MCF 10A (cell line): ENCODE measurements around the gene SERPINC1. TPM values are rescaled to one million over a fixed set of nuclear protein-coding genes. Genes with fewer than 3 reads are reported as not detected.
"Not testable (repeated sequence)": the region's sequence is repeated elsewhere in the genome, so short reads cannot be mapped to it uniquely, and the experiment has no call there.

Experiments
- BruUV-seq: library from RNA; stranded (reverse); fragments of 400-500 nt; replicated peaks from 2 replicates; lab custom pipeline; 2021; lab: Mats Ljungman, UMichigan
- CTCF ChIA-PET: fragments of 300-600 bp; sonication (Branson Sonifier 250); formaldehyde crosslinking; extraction: SDS; loops from one replicate; lab custom pipeline; 2021; ENCODE audit warnings: antibody characterized with exemption, inconsistent platforms; lab: Yijun Ruan, JAX
- POLR2A ChIA-PET: fragments of 300-600, 350-650 bp; sonication (Branson Sonifier 250); formaldehyde crosslinking; extraction: SDS; loops from one replicate; lab custom pipeline; 2020; ENCODE audit warnings: antibody characterized with exemption, inconsistent platforms; lab: Yijun Ruan, JAX
- DNase-seq: peaks from one replicate; pipeline ENCODE4 v3.0.0-alpha.2; 2018; ENCODE audit not compliant: unreplicated experiment
- H3K27ac Mint-ChIP-seq: one replicate; pipeline ENCODE4 v1.8.0; 2022; ENCODE audit warnings: mild to moderate bottlenecking, low read depth, mixed read lengths; ENCODE audit not compliant: unreplicated experiment
- H3K27me3 Mint-ChIP-seq: one replicate; pipeline ENCODE4 v1.8.0; 2022; ENCODE audit warnings: mixed read lengths; ENCODE audit not compliant: insufficient read depth, unreplicated experiment
- H3K36me3 Mint-ChIP-seq: one replicate; pipeline ENCODE4 v1.8.0; 2022; ENCODE audit warnings: mild to moderate bottlenecking, moderate library complexity, mixed read lengths; ENCODE audit not compliant: insufficient read depth, unreplicated experiment
- H3K4me1 Mint-ChIP-seq: one replicate; pipeline ENCODE4 v1.8.0; 2022; ENCODE audit warnings: mixed read lengths; ENCODE audit not compliant: insufficient read depth, unreplicated experiment
- H3K4me3 Mint-ChIP-seq: one replicate; pipeline ENCODE4 v1.8.0; 2022; ENCODE audit warnings: mild to moderate bottlenecking, moderate library complexity, mixed read lengths; ENCODE audit not compliant: unreplicated experiment
- H3K9me3 Mint-ChIP-seq: one replicate; pipeline ENCODE4 v1.8.0; 2022; ENCODE audit warnings: mixed read lengths; ENCODE audit not compliant: unreplicated experiment
- intact Hi-C: fragments of 100-400 bp; cut with micrococcal nuclease; formaldehyde crosslinking; loops from 2 replicates; pipeline ENCODE4 v1.14.1; 2022
- total RNA-seq: library from RNA; stranded (reverse); gene quantifications from 2 replicates; pipeline ENCODE4 v1.2.3, GENCODE V29; 2022
- TF ChIP-seq, protein P1 (sequence below): fragments of 200-600 bp; IDR thresholded peaks from one replicate; pipeline ENCODE4 v1.8.0; 2022; ENCODE audit warnings: antibody characterized with exemption, mild to moderate bottlenecking; ENCODE audit not compliant: unreplicated experiment

Gene SERPINC1
- total RNA-seq, 1 experiment from 2014 or later = not detected

GRCh38 chr1:173862769-173863223 lies 54.3 kb downstream of the SERPINC1 start:
- intact Hi-C loops = no loop called here
- peak; percentile 49 for DNase-seq
- CTCF ChIA-PET = interaction anchor here (0.5 to 3.2 kb wide), 6 partner anchors 11 to 443 kb away, joined by 3 to 9 read pairs (median 4); no protein-coding TSS in a partner anchor
- Mint-ChIP-seq H3K4me1 (peaks cover 34% of the 10 kb centered on the region), H3K36me3 (peaks cover 96% of the 10 kb centered on the region), H3K27ac (peak overlapping the region; percentile 96), H3K9me3 (no peaks in the 10 kb centered on the region), H3K27me3 (no peaks in the 10 kb centered on the region), H3K4me3 (peak overlapping the region; percentile 14)
- POLR2A ChIA-PET = interaction anchor here (0.6 to 7.7 kb wide), 10 partner anchors 8 to 1127 kb away, joined by 3 to 118 read pairs (median 4); partner anchors contain the start of genes CENPL, DARS2 and PRDX6
- TF ChIP-seq, protein P1, sequence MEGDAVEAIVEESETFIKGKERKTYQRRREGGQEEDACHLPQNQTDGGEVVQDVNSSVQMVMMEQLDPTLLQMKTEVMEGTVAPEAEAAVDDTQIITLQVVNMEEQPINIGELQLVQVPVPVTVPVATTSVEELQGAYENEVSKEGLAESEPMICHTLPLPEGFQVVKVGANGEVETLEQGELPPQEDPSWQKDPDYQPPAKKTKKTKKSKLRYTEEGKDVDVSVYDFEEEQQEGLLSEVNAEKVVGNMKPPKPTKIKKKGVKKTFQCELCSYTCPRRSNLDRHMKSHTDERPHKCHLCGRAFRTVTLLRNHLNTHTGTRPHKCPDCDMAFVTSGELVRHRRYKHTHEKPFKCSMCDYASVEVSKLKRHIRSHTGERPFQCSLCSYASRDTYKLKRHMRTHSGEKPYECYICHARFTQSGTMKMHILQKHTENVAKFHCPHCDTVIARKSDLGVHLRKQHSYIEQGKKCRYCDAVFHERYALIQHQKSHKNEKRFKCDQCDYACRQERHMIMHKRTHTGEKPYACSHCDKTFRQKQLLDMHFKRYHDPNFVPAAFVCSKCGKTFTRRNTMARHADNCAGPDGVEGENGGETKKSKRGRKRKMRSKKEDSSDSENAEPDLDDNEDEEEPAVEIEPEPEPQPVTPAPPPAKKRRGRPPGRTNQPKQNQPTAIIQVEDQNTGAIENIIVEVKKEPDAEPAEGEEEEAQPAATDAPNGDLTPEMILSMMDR = no peak
- BruUV-seq = no TSS peak

DNA sequence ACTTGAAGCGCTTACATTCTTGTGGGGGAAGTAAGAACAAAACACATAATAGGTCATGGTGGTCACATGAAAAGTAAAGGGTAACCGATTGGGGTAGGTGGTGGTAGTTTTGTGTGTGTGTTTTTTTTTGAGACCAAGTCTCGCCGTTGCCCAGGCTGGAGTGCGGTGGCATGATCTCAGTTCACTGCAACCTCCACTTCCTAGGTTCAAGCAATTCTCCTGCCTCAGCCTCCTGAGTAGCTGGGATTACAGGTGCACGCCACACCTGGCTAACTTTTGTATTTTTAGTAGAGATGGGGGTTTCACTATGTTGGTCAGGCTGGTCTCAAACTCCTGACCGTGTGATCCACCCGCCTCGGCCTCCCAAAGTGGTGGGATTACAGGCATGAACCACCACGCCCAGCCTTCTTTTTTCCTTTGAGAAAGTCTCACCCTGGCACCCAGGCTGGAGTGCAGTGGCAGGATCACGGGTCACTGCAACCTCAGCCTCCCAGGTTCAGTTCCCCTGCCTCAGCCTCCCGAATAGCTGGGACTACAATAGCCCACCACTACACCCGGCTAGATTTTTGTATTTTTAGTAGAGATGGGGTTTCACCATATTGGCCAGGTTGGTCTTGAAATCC lies 54.9 kb downstream of the SERPINC1 start:
- ChIA-PET POLR2A (interaction anchor here (0.6 to 7.2 kb wide), 7 partner anchors 11 to 1126 kb away, joined by 3 to 39 read pairs (median 5); partner anchors contain the start of genes CENPL, DARS2 and PRDX6), CTCF (interaction anchor here (0.5 to 3.2 kb wide), 6 partner anchors 11 to 442 kb away, joined by 3 to 9 read pairs (median 4); no protein-coding TSS in a partner anchor)
- intact Hi-C loops, H3K27me3 Mint-ChIP-seq, BruUV-seq, H3K9me3 Mint-ChIP-seq, H3K27ac Mint-ChIP-seq, H3K4me3 Mint-ChIP-seq: not testable (repeated sequence)
- Mint-ChIP-seq H3K4me1 (peaks cover 34% of the 10 kb centered on the region), H3K36me3 (peaks cover 96% of the 10 kb centered on the region)
- peak; percentile 45 for DNase-seq

GRCh38 chr1:173861731-173862145 lies 55.4 kb downstream of the SERPINC1 start:
- H3K27me3 Mint-ChIP-seq = no peaks in the 10 kb centered on the region
- intact Hi-C loops = no loop called here
- DNase-seq = peak; percentile 40

GRCh38 chr1:173860065-173860464 lies 57.1 kb downstream of the SERPINC1 start:
- Mint-ChIP-seq H3K9me3 (no peaks in the 10 kb centered on the region), H3K27ac (peak overlapping the region; percentile 19), H3K4me3 (no peak overlapping the region), H3K27me3 (no peaks in the 10 kb centered on the region), H3K36me3 (peaks cover 96% of the 10 kb centered on the region), H3K4me1 (peaks cover 14% of the 10 kb centered on the region)
- intact Hi-C loops = no loop called here
- BruUV-seq = no TSS peak
- ChIA-PET POLR2A (interaction anchor here (0.7 to 7.2 kb wide), 5 partner anchors 9 to 213 kb away, joined by 3 to 39 read pairs (median 4); partner anchors contain the start of genes GAS5 and ZBTB37), CTCF (interaction anchor here (0.8 to 2.3 kb wide), 4 partner anchors 8 to 358 kb away, joined by 3 to 6 read pairs (median 5); no protein-coding TSS in a partner anchor)
- DNase-seq = no peak
- TF ChIP-seq, protein P1 = no peak

More at GRCh38 chr1:173861731-173862145, 55.4 kb downstream of the SERPINC1 start:
- POLR2A ChIA-PET = interaction anchor here (1.5 to 7.2 kb wide), 3 partner anchors 7 to 383 kb away, joined by 5 to 39 read pairs (median 23); partner anchors contain the start of genes GAS5 and ZBTB37
- CTCF ChIA-PET = interaction anchor here (0.6 to 2.3 kb wide), 4 partner anchors 10 to 356 kb away, joined by 3 to 6 read pairs (median 5); no protein-coding TSS in a partner anchor
- Mint-ChIP-seq H3K9me3 (no peaks in the 10 kb centered on the region), H3K4me3 (no peak overlapping the region), H3K4me1 (peaks cover 31% of the 10 kb centered on the region), H3K27ac (no peak overlapping the region), H3K36me3 (peaks cover 96% of the 10 kb centered on the region)
- no TSS peak for BruUV-seq
- TF ChIP-seq, protein P1 = no peak

DNA sequence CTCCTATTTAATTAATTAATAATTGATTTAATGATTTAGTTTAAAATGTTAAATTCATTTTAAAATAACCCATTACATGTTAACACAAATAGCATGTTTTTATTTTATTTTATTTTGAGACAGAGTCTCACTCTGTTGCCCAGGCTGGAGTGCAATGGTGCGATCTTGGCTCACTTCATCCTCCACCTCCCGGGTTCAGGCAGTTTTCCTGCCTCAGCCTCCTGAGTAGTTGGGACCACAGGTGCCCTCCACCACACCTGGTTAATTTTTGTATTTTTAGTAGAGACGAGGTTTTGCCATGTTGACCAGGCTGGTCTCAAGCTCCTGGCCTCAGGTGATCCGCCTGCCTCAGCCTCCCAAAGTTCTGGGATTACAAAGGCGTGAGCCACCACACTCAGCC lies 57.6 kb downstream of the SERPINC1 start:
- CTCF ChIA-PET = interaction anchor here (0.8 to 2.3 kb wide), 2 partner anchors 9 to 347 kb away, joined by 3 to 5 read pairs; no protein-coding TSS in a partner anchor
- peaks cover 94% of the 10 kb centered on the region for H3K36me3 Mint-ChIP-seq
- BruUV-seq = not testable (repeated sequence)

More for the DNA sequence above, 57.6 kb downstream of the SERPINC1 start:
- POLR2A ChIA-PET = interaction anchor here (0.7 to 7.2 kb wide), 5 partner anchors 8 to 142 kb away, joined by 3 to 39 read pairs (median 5); partner anchors contain the start of genes GAS5 and ZBTB37
- H3K4me1 Mint-ChIP-seq, H3K4me3 Mint-ChIP-seq, intact Hi-C loops, H3K9me3 Mint-ChIP-seq, H3K27me3 Mint-ChIP-seq, DNase-seq: not testable (repeated sequence)
- H3K27ac Mint-ChIP-seq = peak overlapping the region; percentile 19
